Motor neuron (in vitro differentiated cells): Measurements from ENCODE around the gene ATP5MC2. TPM values are rescaled to one million over a fixed set of nuclear protein-coding genes. Genes with fewer than 3 reads are reported as not detected.
"Not testable (repeated sequence)": the region's sequence is repeated elsewhere in the genome, so short reads cannot be mapped to it uniquely, and the experiment has no call there.

Source experiments
- ATAC-seq, 8 experiments: fragments of 200-7000 bp; cut with Tn5 transposase; replicated peaks in 6 of 8; 2 replicates each; pipeline ENCODE4 v1.8.0; 2021; ENCODE audit warnings: mild to moderate bottlenecking in 8 of 8, moderate library complexity in 8 of 8
- H3K27ac ChIP-seq, 2 donors: fragments of 250-450 bp; sonication (Bioruptor Pico); 2 replicates each; pipeline ENCODE4 v1.9.0; 2021; ENCODE audit warnings: antibody characterized with exemption in 2 of 2, mild to moderate bottlenecking in 2 of 2, moderate library complexity in 1 of 2
- H3K4me1 ChIP-seq, 2 donors: fragments of 250-450 bp; sonication (Bioruptor Pico); replicated peaks in 1 of 2; 2 replicates each; pipeline ENCODE4 v1.6.1; 2021; ENCODE audit warnings: antibody characterized with exemption in 2 of 2, mild to moderate bottlenecking in 2 of 2, moderate library complexity in 1 of 2
- H3K4me3 ChIP-seq, 5 donors: fragments of 250-450 bp; sonication (Bioruptor Pico); 2 replicates each; pipeline ENCODE4 v1.9.0; 2021; ENCODE audit warnings: antibody characterized with exemption in 5 of 5, mild to moderate bottlenecking in 5 of 5, moderate library complexity in 4 of 5
- WGBS, 10 experiments: fragments of 450-650 bp; shearing (Covaris generic); methylation state at CpG; one replicate each; pipeline ENCODE4 v1.0.0; 2022; 5-methylcytosine and 5-hydroxymethylcytosine counted together
- in situ Hi-C, 9 experiments: fragments of 400-800 bp; cut with MboI; loops; one replicate each; pipeline ENCODE4 v1.15.0; 2021; ENCODE audit warnings: low sequenced_read_pairs in 9 of 9, low pct_unique_long_range_greater_than_20kb in 2 of 9; ENCODE audit not compliant: unreplicated experiment in 9 of 9
- total RNA-seq, 8 experiments: library from RNA; unstranded; fragments of 300-600 nt; gene quantifications; 2 replicates each; pipeline versions ENCODE4 v1.2.3 to v1.2.4, GENCODE V29; 2022

ATP5MC2 gene
- total RNA-seq = 100 to 1,000 TPM; 318 to 563 (median 434) TPM

DNA sequence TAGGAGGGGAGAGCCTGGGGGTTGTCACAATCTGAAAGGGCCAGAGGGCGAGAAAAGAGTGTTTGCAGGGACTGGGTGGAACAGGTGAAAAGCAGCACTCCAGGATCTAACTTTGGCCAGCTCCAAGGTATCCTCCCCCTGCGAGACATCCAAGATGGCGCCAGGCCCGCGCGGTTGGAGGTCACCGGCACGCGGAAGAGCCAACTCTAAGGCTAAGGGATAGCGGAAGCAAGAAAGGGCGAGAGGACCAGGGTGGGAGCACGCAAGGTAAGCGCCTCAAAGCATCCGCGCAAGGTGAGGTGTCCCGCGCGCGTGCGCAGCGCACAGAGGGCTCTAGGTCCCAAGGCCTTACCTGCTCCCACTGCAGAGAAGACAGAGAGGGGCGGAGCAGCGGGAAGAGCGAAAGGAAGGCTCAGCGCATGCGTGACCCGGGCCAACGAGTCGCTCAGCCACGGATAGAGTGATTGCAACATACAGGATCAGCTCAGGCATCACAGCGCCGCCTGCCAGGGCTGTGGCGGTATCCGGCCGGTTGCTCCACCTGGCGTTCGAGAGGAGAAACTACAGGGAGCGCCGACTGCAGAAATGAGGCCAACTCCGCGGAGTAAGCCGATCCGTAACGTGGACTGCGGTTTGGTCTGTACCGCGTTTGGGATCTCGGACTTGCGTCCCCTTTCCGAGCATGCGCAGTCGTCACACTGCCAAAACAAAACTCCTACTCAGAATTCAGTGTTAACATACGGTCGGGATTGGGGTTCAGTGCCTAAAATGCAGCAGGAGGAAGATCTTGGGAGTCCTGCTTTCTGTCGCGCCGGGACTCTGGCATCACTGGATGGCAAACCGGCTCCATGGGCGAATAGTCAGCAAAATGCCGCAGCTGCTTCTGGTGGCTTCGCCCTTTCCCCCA is at the start of gene ATP5MC2:
TSS of gene ATP5MC2 (minus strand) at position 383 of the 907 bp plus-strand sequence. CDS start 3,469 bp downstream, outside the sequence.
- H3K4me3 ChIP-seq = peak within 1 kb of the TSS; percentile 48 to 83 (median 70)
- 0 to 43% (median 1%) methylated on average over 4 to 28 of the region's 61 CpGs; no CpG with 5 or more reads in 1 of the 10 experiments for WGBS, 10 experiments
- in situ Hi-C loops = loop anchor here in 2 of 9 experiments (10.0 kb wide), 1 partner anchor 131 kb away; no protein-coding TSS in a partner anchor
- peak; percentile 86 to 96 (median 91) for ATAC-seq
- peaks cover 25 to 38% of the 10 kb centered on the region in 2 donors for H3K4me1 ChIP-seq
- H3K27ac ChIP-seq = peak within 1 kb of the TSS; percentile 93 to 98

GRCh38 chr12:53722450-53723041 is 46.7 kb upstream of the ATP5MC2 start:
- in situ Hi-C loops = no loop called here
- 68 to 100% (median 79%) methylated on average over 1 to 3 of the region's 3 CpGs; no CpG with 5 or more reads in 2 of the 10 experiments for WGBS, 10 experiments
- ATAC-seq = no peak
- peaks cover 2 to 6% of the 10 kb centered on the region in 2 donors for H3K4me1 ChIP-seq
- H3K4me3 ChIP-seq = no peak overlapping the region
- no peak overlapping the region for H3K27ac ChIP-seq

- Histone ChIP-seq H3K4me3 (no peak overlapping the region), H3K4me1 (no peaks in the 10 kb centered on the region), H3K27ac (no peak overlapping the region)
- WGBS, 10 experiments = 17 to 50% (median 23%) methylated on average over 1 of the region's 1 CpG; no CpG with 5 or more reads in 6 of the 10 experiments
- in situ Hi-C loops = no loop called here
- ATAC-seq = no peak
These were observed 45.1 kb upstream of the ATP5MC2 start for GRCh38 chr12:53720946-53721345.

DNA sequence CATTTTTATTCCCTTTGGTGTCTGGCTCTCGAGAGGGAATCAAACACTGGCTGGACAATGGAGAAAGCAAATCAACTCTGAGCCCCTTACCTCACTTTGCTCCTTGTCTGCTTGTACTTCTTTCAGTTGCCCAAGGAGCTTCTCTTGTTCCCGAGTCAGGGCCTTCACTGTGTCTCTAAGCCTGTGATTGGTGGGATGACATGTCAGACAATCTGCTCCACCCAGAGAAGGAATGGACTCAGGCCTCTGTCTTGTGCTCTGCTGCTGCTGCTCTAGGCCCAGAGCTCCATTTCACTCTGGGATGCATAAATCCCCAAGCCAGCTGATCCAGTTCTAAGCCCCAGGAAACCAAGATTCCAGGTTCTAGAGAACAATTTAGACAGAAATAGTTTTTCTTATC is 43.8 kb upstream of the ATP5MC2 start:
- WGBS, 10 experiments = 43 to 80% (median 60%) methylated on average over 1 to 2 of the region's 2 CpGs; no CpG with 5 or more reads in 4 of the 10 experiments
- Histone ChIP-seq H3K4me1 (no peaks in the 10 kb centered on the region), H3K27ac (no peak overlapping the region), H3K4me3 (no peak overlapping the region)
- peak in 2 of 8 experiments; percentile 75 to 79 for ATAC-seq
- in situ Hi-C loops = no loop called here

- ATAC-seq, H3K4me1 ChIP-seq, in situ Hi-C loops: not testable (repeated sequence)
These were observed 42.7 kb upstream of the ATP5MC2 start for GRCh38 chr12:53718567-53718966.

DNA sequence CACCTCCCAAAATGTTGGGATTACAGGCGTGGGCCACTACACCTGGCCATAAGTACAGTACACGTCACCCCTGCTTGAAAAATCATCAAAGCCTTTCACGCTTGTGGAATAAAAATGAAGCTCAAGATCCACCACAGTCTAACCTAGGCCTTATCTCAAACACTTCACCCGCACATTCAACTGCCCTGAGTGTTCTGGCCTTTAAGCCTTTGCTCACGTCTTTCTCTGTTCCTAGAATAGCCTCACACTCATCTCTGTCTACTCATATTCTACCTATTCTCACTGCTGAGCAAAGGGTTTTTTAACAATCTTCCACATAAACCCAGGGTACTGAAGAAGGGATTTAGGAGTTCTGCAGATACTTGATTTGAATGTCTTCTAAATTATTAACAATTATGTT is 41.4 kb upstream of the ATP5MC2 start:
- in situ Hi-C loops = no loop called here
- ATAC-seq = no peak
- 67 to 100% (median 82%) methylated on average over 1 to 5 of the region's 5 CpGs for WGBS, 10 experiments

More at GRCh38 chr12:53718567-53718966, 42.7 kb upstream of the ATP5MC2 start:
- not testable (repeated sequence) for H3K27ac ChIP-seq, H3K4me3 ChIP-seq
- WGBS, 10 experiments = 74 to 100% (median 81%) methylated on average over 1 to 5 of the region's 6 CpGs; no CpG with 5 or more reads in 2 of the 10 experiments

GRCh38 chr12:53714004-53714403 is 38.1 kb upstream of the ATP5MC2 start:
- peaks cover 23 to 42% of the 10 kb centered on the region in 2 donors for H3K4me1 ChIP-seq
- H3K4me3 ChIP-seq = no peak overlapping the region
- in situ Hi-C loops = no loop called here
- ATAC-seq = no peak
- 50 to 100% (median 83%) methylated on average over 1 to 3 of the region's 4 CpGs; no CpG with 5 or more reads in 3 of the 10 experiments for WGBS, 10 experiments
- H3K27ac ChIP-seq = no peak overlapping the region

More for the DNA sequence above, 41.4 kb upstream of the ATP5MC2 start:
- no peak overlapping the region for H3K4me3 ChIP-seq
- H3K27ac ChIP-seq = no peak overlapping the region
- H3K4me1 ChIP-seq = peaks cover 7 to 9% of the 10 kb centered on the region in 2 donors

GRCh38 chr12:53713516-53713915 is 37.6 kb upstream of the ATP5MC2 start:
- in situ Hi-C loops = no loop called here
- WGBS, 10 experiments = 63 to 100% (median 82%) methylated on average over 1 to 7 of the region's 9 CpGs; no CpG with 5 or more reads in 5 of the 10 experiments
- H3K27ac ChIP-seq = no peak overlapping the region
- H3K4me1 ChIP-seq = peaks cover 23 to 45% of the 10 kb centered on the region in 2 donors
- no peak overlapping the region for H3K4me3 ChIP-seq
- ATAC-seq = no peak

GRCh38 chr12:53712059-53712643 is 36.3 kb upstream of the ATP5MC2 start:
- peaks cover 23 to 45% of the 10 kb centered on the region in 2 donors for H3K4me1 ChIP-seq
- 0 to 74% (median 17%) methylated on average over 1 to 7 of the region's 8 CpGs; no CpG with 5 or more reads in 4 of the 10 experiments for WGBS, 10 experiments
- ATAC-seq = peak in 5 of 8 experiments; percentile 96 to 99 (median 97)
- peak overlapping the region; percentile 78 to 82 for H3K27ac ChIP-seq
- no peak overlapping the region for H3K4me3 ChIP-seq
- in situ Hi-C loops = no loop called here

DNA sequence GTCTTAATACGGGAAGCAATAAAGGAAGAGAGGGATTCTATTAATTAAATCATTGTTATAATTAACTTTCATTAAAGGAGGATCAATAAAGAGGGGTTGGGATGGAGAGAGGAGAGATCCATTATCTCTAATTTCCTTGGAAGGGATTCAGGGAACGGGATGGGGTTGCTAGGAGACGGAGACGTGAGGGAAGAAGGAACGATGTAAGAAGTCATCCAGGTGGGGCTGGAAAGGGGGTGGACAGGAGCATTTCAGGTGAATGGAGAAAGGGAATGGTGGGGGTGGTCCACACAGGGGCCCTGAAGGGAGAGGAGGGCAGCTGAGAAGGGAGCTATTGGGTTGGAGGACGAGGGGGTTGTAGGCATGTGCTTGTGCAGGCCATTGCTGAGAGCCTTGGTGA is 34.2 kb upstream of the ATP5MC2 start:
- 0 to 57% (median 36%) methylated on average over 1 to 3 of the region's 6 CpGs; no CpG with 5 or more reads in 4 of the 10 experiments for WGBS, 10 experiments
- Histone ChIP-seq H3K4me1 (peaks cover 23 to 45% of the 10 kb centered on the region in 2 donors), H3K27ac (peak overlapping the region in 1 of 2 donors; percentile 51), H3K4me3 (no peak overlapping the region)
- peak in 2 of 8 experiments; percentile 6 to 21 for ATAC-seq
- in situ Hi-C loops = no loop called here

DNA sequence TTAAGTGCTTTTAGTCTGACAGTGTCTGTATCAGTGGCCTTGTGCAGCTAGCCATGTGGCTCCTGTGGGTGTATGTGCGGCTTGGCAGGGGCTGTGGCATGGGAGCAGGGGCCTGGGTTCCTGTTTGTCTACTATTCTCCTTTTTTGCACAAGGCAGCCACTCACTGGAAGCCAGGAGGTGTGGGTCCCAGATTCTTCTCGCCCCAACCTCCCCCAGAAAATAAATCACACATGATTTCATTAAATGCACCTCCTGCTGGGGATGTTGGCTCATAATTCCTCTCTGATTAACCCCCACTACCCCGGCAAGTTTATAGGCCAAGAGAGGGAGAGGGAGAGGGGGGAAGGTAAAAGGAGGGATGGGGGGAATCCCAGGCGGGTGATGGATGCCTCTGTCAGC is 33.8 kb upstream of the ATP5MC2 start:
- ATAC-seq = peak in 2 of 8 experiments; percentile 6 to 10
- H3K27ac ChIP-seq = peak overlapping the region in 1 of 2 donors; percentile 39
- WGBS, 10 experiments = 0 to 83% (median 34%) methylated on average over 1 to 2 of the region's 4 CpGs; no CpG with 5 or more reads in 3 of the 10 experiments
- H3K4me3 ChIP-seq = no peak overlapping the region
- in situ Hi-C loops = no loop called here
- peaks cover 23 to 45% of the 10 kb centered on the region in 2 donors for H3K4me1 ChIP-seq

- 38 to 83% (median 67%) methylated on average over 1 of the region's 1 CpG; no CpG with 5 or more reads in 2 of the 10 experiments for WGBS, 10 experiments
- Histone ChIP-seq H3K27ac (no peak overlapping the region), H3K4me3 (no peak overlapping the region), H3K4me1 (peaks cover 6 to 28% of the 10 kb centered on the region in 2 donors)
- in situ Hi-C loops = no loop called here
- ATAC-seq = no peak
These were observed 30.2 kb upstream of the ATP5MC2 start for GRCh38 chr12:53706080-53706479.
